NCI-H2107 (cell line): Measurements from ENCODE around the gene WDR47.

Source experiments
- DNase-seq: peaks from one replicate; lab custom pipeline; 2025; lab: John Stamatoyannopoulos, UW

The WDR47 gene

GRCh38 chr1:109041621-109042468 is at the start of gene WDR47:
Gene WDR47, minus strand, starts transcription at chr1:109042102. Its CDS starts 18,590 bp downstream, at chr1:109023512.
- DNase-seq: peak; percentile 95

GRCh38 chr1:109091078-109091838 is 49.4 kb upstream of the WDR47 start:
- peak; percentile 5 for DNase-seq

- DNase-seq: peak; percentile 97
Measured at GRCh38 chr1:109090196-109091077, 48.5 kb upstream of the WDR47 start, which contains the start of gene TMEM167B. Gene TMEM167B, plus strand, starts transcription at chr1:109090764. Its CDS starts 109 bp downstream, at chr1:109090873.

- DNase-seq: peak; percentile 80
Measured at GRCh38 chr1:109089242-109090015, 47.5 kb upstream of the WDR47 start.

- no peak for DNase-seq
Measured at GRCh38 chr1:109084563-109085517, 42.9 kb upstream of the WDR47 start.

- DNase-seq: no peak
Measured at GRCh38 chr1:109083923-109084322, 42.0 kb upstream of the WDR47 start.

- no peak for DNase-seq
Measured at GRCh38 chr1:109083501-109083900, 41.6 kb upstream of the WDR47 start.

- no peak for DNase-seq
Measured at GRCh38 chr1:109080441-109081082, 38.7 kb upstream of the WDR47 start.

- DNase-seq: no peak
Measured at GRCh38 chr1:109079240-109079622, 37.3 kb upstream of the WDR47 start.

GRCh38 chr1:109078317-109078716 is 36.4 kb upstream of the WDR47 start:
- no peak for DNase-seq

- DNase-seq: peak; percentile 90
Measured at GRCh38 chr1:109075531-109076490, 33.9 kb upstream of the WDR47 start, which contains the start of gene TAF13. Gene TAF13, minus strand, starts transcription at chr1:109076003. Its CDS starts 56 bp downstream, at chr1:109075947.

GRCh38 chr1:109069294-109069693 is 27.4 kb upstream of the WDR47 start:
- no peak for DNase-seq

- no peak for DNase-seq
Measured at GRCh38 chr1:109067883-109068282, 26.0 kb upstream of the WDR47 start.

GRCh38 chr1:109065137-109065536 is 23.2 kb upstream of the WDR47 start:
- no peak for DNase-seq

GRCh38 chr1:109061183-109061582 is 19.3 kb upstream of the WDR47 start:
- DNase-seq: no peak

GRCh38 chr1:109060707-109061106 is 18.8 kb upstream of the WDR47 start:
- no peak for DNase-seq

GRCh38 chr1:109059026-109059425 is 17.1 kb upstream of the WDR47 start:
- DNase-seq: no peak

- DNase-seq: no peak
Measured at GRCh38 chr1:109056064-109056463, 14.2 kb upstream of the WDR47 start.
